ENCODE measurements around the gene OR6X1. TPM values are rescaled to one million over a fixed set of nuclear protein-coding genes. Genes with fewer than 3 reads are reported as not detected.

OR6X1 gene
- total RNA-seq, 1 donor from 2014 or later = not detected

DNA sequence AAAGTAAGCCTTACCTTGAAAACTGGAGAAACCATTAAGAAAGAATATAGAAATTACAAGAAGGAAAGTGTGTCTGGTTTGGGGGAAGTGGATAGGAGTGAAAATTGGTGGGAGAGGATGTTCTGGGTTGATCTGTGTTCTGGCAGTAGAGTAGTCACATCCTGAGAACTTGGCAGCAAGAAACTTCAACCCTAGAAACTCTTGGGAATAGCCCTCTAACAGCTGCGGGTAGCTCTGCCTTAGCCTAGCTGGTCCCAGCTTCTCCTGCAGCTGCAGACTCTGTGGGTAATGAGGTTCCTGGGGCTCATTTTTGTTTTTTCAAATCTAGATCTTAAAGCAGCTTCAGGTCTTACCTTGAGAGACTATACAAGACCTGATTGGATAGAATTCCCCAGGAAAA, 24.2 kb upstream of the OR6X1 start:
- no peaks in the 10 kb centered on the region for H3K36me3 Mint-ChIP-seq (ENCODE audit: unreplicated experiment)
- H3K27me3 Mint-ChIP-seq (ENCODE audit: unreplicated experiment) = no peaks in the 10 kb centered on the region
- H3K27ac Mint-ChIP-seq (ENCODE audit: unreplicated experiment) = no peak overlapping the region
- no peaks in the 10 kb centered on the region for H3K9me3 Mint-ChIP-seq (ENCODE audit: unreplicated experiment)
- TF ChIP-seq, protein P1, sequence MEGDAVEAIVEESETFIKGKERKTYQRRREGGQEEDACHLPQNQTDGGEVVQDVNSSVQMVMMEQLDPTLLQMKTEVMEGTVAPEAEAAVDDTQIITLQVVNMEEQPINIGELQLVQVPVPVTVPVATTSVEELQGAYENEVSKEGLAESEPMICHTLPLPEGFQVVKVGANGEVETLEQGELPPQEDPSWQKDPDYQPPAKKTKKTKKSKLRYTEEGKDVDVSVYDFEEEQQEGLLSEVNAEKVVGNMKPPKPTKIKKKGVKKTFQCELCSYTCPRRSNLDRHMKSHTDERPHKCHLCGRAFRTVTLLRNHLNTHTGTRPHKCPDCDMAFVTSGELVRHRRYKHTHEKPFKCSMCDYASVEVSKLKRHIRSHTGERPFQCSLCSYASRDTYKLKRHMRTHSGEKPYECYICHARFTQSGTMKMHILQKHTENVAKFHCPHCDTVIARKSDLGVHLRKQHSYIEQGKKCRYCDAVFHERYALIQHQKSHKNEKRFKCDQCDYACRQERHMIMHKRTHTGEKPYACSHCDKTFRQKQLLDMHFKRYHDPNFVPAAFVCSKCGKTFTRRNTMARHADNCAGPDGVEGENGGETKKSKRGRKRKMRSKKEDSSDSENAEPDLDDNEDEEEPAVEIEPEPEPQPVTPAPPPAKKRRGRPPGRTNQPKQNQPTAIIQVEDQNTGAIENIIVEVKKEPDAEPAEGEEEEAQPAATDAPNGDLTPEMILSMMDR (IDR thresholded peaks at IDR 0.05; ENCODE audit: partially characterized antibody, unreplicated experiment) = no peak
- no peak overlapping the region for H3K4me3 Mint-ChIP-seq (ENCODE audit: unreplicated experiment)
- H3K4me1 Mint-ChIP-seq (ENCODE audit: low read depth, unreplicated experiment) = peaks cover 3% of the 10 kb centered on the region
- DNase-seq = no peak

GRCh38 chr11:123775715-123776549, 21.6 kb upstream of the OR6X1 start:
- Mint-ChIP-seq H3K9me3 (ENCODE audit: unreplicated experiment) (no peaks in the 10 kb centered on the region), H3K27me3 (ENCODE audit: unreplicated experiment) (no peaks in the 10 kb centered on the region), H3K27ac (ENCODE audit: unreplicated experiment) (no peak overlapping the region), H3K36me3 (ENCODE audit: unreplicated experiment) (no peaks in the 10 kb centered on the region), H3K4me1 (ENCODE audit: low read depth, unreplicated experiment) (peaks cover 3% of the 10 kb centered on the region), H3K4me3 (ENCODE audit: unreplicated experiment) (no peak overlapping the region)
- TF ChIP-seq, protein P1 (IDR thresholded peaks at IDR 0.05; ENCODE audit: partially characterized antibody, unreplicated experiment) = no peak
- DNase-seq = no peak

GRCh38 chr11:123775289-123775688, 21.0 kb upstream of the OR6X1 start:
- no peaks in the 10 kb centered on the region for H3K9me3 Mint-ChIP-seq (ENCODE audit: unreplicated experiment)
- H3K36me3 Mint-ChIP-seq (ENCODE audit: unreplicated experiment) = no peaks in the 10 kb centered on the region
- no peak overlapping the region for H3K27ac Mint-ChIP-seq (ENCODE audit: unreplicated experiment)
- H3K4me1 Mint-ChIP-seq (ENCODE audit: low read depth, unreplicated experiment) = peaks cover 3% of the 10 kb centered on the region
- H3K4me3 Mint-ChIP-seq (ENCODE audit: unreplicated experiment) = no peak overlapping the region
- DNase-seq = no peak
- H3K27me3 Mint-ChIP-seq (ENCODE audit: unreplicated experiment) = no peaks in the 10 kb centered on the region
- TF ChIP-seq, protein P1 (IDR thresholded peaks at IDR 0.05; ENCODE audit: partially characterized antibody, unreplicated experiment) = no peak

GRCh38 chr11:123773959-123774358, 19.6 kb upstream of the OR6X1 start:
- no peaks in the 10 kb centered on the region for H3K9me3 Mint-ChIP-seq (ENCODE audit: unreplicated experiment)
- TF ChIP-seq, protein P1 (IDR thresholded peaks at IDR 0.05; ENCODE audit: partially characterized antibody, unreplicated experiment) = no peak
- H3K36me3 Mint-ChIP-seq (ENCODE audit: unreplicated experiment) = no peaks in the 10 kb centered on the region
- no peak overlapping the region for H3K27ac Mint-ChIP-seq (ENCODE audit: unreplicated experiment)
- H3K4me3 Mint-ChIP-seq (ENCODE audit: unreplicated experiment) = no peak overlapping the region
- peaks cover 3% of the 10 kb centered on the region for H3K4me1 Mint-ChIP-seq (ENCODE audit: low read depth, unreplicated experiment)
- H3K27me3 Mint-ChIP-seq (ENCODE audit: unreplicated experiment) = no peaks in the 10 kb centered on the region
- DNase-seq = no peak

GRCh38 chr11:123773026-123773425, 18.7 kb upstream of the OR6X1 start:
- Mint-ChIP-seq H3K27ac (ENCODE audit: unreplicated experiment) (no peak overlapping the region), H3K9me3 (ENCODE audit: unreplicated experiment) (no peaks in the 10 kb centered on the region), H3K27me3 (ENCODE audit: unreplicated experiment) (no peaks in the 10 kb centered on the region), H3K36me3 (ENCODE audit: unreplicated experiment) (peaks cover under 1% of the 10 kb centered on the region), H3K4me3 (ENCODE audit: unreplicated experiment) (no peak overlapping the region), H3K4me1 (ENCODE audit: low read depth, unreplicated experiment) (peaks cover 3% of the 10 kb centered on the region)
- TF ChIP-seq, protein P1 (IDR thresholded peaks at IDR 0.05; ENCODE audit: partially characterized antibody, unreplicated experiment) = no peak
- DNase-seq = no peak

Data from glutamatergic neuron (in vitro differentiated cells).